UCSD-AML1 (cell line): ENCODE measurements around the gene ZBTB20.

Experiments
- DNase-seq: peaks from one replicate; lab custom pipeline; 2025; ENCODE audit not compliant: unreplicated experiment; lab: John Stamatoyannopoulos, UW

Gene ZBTB20

DNA sequence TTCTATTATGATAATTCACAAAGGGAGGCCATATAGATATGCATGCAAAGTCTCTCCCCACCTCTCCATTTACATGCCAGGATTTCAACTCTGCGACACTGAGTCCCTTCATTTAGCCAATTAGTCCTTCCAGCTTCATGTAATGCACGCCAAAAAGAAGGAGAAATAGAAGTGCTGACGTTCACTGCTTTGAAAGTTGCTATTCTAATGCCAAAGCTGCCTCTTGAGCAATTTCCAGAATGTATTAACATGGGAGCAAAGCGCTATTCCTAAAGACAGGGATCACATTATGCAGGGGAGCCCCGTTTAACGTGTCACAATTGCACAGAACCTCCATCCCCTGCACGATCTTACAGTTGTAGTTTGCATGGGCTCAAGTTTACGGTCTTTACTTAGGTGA is 722.8 kb downstream of the ZBTB20 start:
- DNase-seq, result no peak

DNA sequence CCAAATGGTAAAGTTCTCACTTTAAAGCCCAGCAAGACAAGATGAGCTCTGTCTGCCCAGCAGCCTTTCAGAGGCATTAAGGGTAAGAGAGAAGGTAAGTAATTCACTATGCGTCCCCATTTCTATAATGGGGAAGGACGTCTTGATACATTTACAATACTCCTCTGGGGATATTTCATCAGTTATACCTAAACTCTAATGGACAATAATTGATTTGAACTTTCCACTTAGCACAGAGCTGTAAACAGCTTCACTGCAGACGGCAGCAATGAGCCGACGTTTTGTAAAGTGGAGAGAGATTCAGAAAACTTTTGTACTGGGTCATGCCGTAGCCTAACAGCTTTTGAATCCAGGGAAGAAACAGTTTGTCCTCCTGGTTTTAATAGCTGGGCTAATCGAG is 725.9 kb downstream of the ZBTB20 start:
- no peak for DNase-seq

DNA sequence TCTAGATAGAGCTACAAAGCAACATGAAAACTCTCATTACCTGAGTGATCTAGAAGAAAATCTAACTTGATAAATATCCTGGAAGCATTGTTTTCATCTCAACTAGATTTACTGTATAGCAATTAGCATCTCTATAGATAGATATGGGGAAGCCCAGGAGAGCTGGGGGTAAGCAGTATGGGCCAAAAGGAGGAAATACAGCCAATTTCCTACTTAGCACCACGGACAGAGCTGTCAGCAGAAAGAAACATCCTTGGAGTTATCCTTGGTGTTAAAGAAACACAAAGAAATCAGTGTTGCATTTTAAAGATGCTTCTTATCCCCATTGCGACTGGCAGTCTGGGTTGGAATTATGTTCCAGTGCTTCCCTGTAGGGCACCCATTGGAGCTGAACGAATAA is 727.0 kb downstream of the ZBTB20 start:
- no peak for DNase-seq

- no peak for DNase-seq
Observed at GRCh38 chr3:114418724-114419543, 728.2 kb downstream of the ZBTB20 start.

DNA sequence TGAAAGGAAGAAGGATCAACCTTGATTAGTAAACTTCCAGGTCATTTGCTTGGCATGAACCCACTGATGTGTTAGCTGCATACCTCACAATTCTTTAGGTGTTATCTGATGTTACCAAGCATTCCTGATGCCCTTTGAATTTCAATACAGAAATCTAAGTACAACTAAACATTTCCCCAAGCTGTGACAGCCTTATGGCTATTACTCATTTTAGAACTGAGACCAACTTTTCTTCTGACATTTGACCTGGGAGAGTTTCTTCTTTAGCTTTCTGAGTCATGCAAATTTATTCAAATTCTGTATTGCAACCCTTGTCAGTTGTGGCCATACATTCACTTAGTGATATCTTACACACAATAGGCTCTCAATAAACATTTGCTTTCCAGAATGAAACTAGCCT is 729.0 kb downstream of the ZBTB20 start:
- DNase-seq, result no peak

- no peak for DNase-seq
Observed at GRCh38 chr3:114417675-114418074, 729.4 kb downstream of the ZBTB20 start.

DNA sequence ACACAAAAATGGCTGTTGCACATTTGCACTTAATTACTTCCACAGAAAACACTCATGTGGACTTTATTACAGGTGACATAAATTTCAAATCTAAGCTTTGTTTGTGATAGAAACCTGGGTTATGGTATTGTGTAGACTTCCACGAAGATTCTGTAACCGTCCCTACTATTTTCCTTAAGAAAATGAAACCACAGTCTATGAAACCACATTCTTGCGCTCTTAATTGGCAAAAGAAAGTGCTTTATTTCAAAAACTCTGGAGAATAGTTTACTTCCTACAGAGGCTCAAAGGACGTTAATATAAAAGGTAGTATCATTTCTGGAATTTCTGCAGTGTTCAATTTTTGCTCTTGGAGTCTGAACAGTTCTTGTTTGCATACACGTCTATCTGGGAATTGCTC is 729.8 kb downstream of the ZBTB20 start:
- DNase-seq, result no peak

GRCh38 chr3:114411811-114412803 is 735.0 kb downstream of the ZBTB20 start:
- DNase-seq, result no peak

- DNase-seq, result no peak
Observed at GRCh38 chr3:114411190-114411668, 735.9 kb downstream of the ZBTB20 start.

- no peak for DNase-seq
Observed at GRCh38 chr3:114408736-114409670, 738.1 kb downstream of the ZBTB20 start.

GRCh38 chr3:114406922-114407321 is 740.2 kb downstream of the ZBTB20 start:
- no peak for DNase-seq

DNA sequence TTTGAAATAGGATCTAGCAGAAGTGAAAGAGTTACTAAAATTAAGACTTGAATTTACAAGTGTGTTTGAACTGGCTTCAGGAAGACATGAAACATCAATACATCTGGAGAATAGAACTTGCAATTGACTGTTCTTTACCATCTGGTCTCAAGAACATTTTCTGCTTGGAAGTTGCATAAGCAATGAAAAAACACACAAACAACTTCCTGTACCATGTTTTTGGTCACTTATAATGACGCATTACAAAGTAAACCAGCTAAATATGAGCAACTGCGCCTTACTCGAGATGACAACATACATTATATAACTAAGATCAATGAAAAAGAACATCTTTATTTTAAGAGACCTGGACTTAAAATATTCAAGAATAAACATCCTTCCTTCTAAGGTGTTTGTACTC is 740.8 kb downstream of the ZBTB20 start:
- DNase-seq, result no peak

GRCh38 chr3:114405202-114405990 is 741.7 kb downstream of the ZBTB20 start:
- no peak for DNase-seq

DNA sequence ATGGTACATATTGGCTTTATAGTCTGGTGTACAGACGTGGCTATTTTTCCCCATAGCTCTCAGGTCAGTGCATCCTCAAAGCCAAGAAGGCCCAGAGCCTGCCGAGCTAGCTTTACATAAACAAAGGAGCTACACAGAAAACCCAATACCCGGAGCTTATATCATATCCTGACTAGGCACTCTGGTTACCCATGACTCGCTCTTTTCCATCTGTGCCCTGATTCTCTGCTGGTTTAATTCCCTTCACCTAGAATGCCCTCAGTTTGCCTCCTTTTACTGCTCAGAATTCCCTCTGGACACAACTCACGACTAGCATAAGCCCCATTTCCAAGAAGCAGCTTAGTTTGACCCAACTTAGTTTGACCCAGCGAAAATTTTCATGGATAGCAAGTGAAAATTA is 742.5 kb downstream of the ZBTB20 start:
- DNase-seq, result no peak

GRCh38 chr3:114402838-114403237 is 744.2 kb downstream of the ZBTB20 start:
- no peak for DNase-seq

- DNase-seq, result no peak
Observed at GRCh38 chr3:114401346-114401745, 745.7 kb downstream of the ZBTB20 start.

DNA sequence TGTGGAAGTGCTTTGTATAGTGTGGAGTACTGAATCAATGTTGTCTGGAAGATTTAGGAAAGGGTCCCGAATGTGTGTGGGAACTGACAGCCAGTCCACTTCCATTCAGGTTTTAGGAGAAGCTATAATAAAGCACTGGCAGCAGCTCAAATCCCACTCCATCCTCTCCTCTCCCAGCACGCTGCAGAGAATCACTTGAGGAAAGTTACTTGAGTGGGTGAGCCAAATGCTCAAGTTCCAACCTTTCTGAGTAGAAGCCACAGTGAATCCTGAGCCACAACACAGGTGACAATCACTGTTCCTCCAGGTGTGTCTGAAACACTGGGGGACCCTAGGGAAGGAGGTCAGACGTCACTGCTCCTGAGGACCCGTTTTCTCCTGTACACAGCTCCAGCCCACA is 746.7 kb downstream of the ZBTB20 start:
- DNase-seq, result no peak

- DNase-seq, result no peak
Observed at GRCh38 chr3:114394551-114394950, 752.5 kb downstream of the ZBTB20 start.

DNA sequence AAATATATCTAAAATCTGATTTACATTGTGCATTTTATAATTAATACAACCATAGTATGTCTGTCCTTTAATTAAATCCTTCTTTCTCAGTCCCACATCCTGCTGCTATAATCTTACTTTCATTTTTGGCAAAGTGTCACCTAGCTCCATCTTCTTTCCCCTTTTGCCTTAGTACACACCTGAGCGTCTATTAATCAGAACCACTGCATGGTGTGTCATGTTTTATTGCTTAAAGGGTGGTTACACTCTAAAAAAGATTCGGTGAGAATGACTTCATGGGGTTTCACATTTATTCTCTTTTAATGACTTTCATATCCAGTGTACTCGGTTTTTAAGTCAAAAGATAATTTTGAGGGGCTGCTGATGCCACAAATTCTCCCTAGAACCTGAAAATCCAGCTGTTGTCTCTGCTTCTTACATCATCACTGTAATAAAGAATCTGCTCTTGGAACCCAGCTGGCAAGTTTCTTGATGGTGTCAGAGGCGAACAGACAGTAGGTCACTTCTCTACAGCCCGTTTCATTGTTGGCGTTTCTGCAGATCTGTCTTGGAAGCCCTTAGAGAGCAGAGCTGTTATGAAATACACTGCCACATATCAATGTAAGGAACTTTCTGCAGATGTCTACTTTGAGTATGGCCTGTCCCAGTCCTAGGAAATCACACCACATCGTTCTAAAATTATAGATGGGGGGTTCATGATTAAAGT is 753.6 kb downstream of the ZBTB20 start:
- DNase-seq, result no peak
